ENCODE results near the gene SLCO3A1.

The SLCO3A1 gene

GRCh38 chr15:91861223-91861622, 7.7 kb downstream of the SLCO3A1 start:
- no peak for DNase-seq (ENCODE audit: low read depth in 2 of 2)

GRCh38 chr15:91862891-91863504, 9.5 kb downstream of the SLCO3A1 start:
- DNase-seq (ENCODE audit: low read depth in 2 of 2): no peak

DNA sequence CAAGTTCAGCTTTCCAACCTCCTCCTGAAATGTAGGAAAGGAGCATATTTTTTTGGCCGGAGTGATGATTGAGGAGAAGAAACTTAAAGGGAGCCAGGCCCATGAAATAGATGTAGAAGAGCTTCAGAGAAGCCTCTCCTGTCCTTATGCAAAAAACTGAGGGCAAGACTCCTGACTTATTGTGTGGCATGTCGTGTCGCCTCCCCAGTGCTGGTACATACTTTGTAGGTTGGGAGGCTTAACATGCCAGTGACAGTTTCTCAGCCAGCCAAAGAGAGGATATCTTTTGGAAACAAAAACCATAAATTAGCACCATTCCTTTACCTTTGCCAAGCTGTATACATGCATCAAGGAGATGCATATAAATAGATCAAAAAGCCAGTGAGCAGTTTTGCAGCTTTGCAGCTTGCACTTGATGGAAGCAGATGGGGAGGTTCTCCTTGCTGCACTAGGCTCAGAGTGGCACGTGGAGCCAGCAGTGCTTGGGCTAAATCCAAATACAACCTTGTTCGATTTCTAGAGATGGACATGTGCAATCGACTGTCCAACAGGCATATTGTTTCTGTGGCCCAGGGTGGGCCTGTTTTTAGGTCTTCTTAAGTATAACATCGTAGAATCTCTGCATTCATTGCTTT, 10.2 kb downstream of the SLCO3A1 start:
- no peak for DNase-seq (ENCODE audit: low read depth in 2 of 2)

GRCh38 chr15:91864664-91865063, 11.2 kb downstream of the SLCO3A1 start:
- DNase-seq (ENCODE audit: low read depth in 2 of 2): no peak

- no peak for DNase-seq (ENCODE audit: low read depth in 2 of 2)
Observed at GRCh38 chr15:91865486-91865885, 12.0 kb downstream of the SLCO3A1 start.

DNA sequence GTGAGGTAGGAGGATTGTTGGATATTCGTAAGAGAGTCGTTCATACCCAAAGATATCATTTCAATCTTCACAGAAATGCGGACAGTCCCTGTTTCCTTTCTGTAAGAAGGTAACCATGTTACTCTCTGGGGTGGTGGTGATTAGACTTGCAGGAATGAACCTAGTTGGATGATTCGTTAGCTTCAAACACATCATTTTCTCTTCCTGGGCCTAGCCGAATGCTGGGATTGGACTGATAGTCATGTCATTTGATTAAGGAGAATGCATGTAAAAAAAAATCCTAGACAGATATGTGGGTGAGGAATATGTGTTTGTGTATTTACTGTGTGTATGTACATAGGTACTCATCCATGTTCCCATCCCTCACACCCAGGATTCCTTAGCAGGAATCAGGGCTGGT, 12.4 kb downstream of the SLCO3A1 start:
- no peak for DNase-seq (ENCODE audit: low read depth in 2 of 2)

DNA sequence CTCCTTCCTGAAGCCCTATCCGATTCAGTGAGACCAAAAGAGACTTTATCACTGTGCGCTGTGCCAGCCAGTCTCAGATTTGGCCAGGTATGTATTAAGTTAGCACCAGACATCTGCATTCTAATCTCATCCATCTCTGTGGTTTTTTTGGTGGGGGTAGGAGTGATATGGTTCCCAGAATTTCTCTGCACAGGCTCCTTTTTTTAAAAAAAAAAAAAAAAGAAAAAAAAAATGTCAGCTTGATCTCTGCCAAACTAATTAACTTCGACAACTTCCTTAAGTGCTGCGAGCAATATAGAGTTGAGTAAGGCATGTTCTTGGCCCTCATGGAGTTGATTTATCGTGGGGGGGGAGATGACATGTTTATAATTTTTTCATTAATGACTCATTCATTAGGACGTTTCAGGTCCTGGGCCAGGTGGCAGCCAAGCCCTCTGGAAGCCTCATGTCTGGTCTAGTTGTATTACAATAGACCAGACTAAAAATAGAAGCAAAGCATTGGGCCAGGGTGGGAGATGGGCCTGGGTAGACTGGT, 12.9 kb downstream of the SLCO3A1 start:
- DNase-seq (ENCODE audit: low read depth in 2 of 2): no peak

DNA sequence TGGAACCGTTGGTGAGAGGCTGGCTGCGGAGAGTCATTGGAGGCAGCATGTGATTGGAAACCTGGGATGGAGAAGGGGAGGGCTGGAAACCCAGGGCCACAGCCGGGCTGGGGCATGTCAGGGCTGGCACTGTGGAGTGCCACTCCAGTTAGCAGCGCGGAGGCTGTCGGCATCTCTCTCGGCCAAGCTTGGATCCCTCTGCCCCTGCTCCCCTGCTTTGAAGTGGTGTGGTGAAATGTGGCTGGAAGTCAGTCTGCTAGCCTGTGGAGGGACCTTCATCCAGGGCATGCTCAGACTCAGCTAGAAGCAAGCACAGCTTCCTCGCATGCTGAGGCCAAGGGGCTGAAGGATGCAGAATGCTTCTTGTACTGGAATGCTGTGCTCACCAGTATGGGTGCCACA, 13.5 kb downstream of the SLCO3A1 start:
- no peak for DNase-seq (ENCODE audit: low read depth in 2 of 2)

DNA sequence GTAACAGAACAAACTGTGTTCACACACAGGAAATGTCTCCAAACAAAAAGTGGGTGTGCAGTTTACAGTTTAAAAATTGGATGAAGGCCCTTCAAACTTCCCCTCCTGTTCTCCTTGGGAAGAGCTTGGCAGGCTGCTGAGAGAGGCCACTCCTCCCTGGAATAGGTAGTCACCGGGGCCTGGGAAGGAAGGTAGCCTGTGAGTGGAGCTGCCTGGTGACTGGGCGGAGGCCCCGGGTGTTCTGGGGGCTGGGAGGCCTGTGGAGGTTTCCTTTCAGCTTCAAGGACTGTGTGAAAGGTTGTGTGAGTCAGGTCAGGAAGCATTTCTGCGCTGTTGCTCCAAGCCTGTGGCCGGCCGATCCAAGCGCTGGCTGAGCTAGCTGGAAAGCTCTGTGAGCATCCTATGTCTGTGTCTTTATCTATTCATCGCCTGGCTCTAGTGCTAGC, 14.1 kb downstream of the SLCO3A1 start:
- DNase-seq (ENCODE audit: low read depth in 2 of 2): no peak

GRCh38 chr15:91870876-91871537, 17.5 kb downstream of the SLCO3A1 start:
- DNase-seq (ENCODE audit: low read depth in 2 of 2): no peak

DNA sequence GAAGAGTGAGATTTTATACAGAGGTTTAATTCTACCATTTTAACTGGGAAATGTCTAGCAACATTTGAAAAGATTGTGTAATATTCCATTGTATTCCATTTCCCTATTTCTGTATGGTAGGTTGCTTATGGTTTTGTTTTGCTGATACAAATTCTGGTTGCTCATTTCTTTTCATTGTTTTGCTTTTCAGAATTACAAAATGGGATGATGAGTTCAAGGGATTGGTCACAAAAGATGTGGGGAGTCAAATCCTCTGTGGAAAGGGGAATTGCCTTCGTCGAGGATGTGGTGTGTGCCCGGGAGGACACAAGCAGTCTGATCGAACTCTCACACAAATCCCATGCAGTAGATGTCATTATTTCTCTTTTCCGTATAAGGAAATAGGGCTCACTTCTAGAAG, 18.3 kb downstream of the SLCO3A1 start:
- no peak for DNase-seq (ENCODE audit: low read depth in 2 of 2)

DNA sequence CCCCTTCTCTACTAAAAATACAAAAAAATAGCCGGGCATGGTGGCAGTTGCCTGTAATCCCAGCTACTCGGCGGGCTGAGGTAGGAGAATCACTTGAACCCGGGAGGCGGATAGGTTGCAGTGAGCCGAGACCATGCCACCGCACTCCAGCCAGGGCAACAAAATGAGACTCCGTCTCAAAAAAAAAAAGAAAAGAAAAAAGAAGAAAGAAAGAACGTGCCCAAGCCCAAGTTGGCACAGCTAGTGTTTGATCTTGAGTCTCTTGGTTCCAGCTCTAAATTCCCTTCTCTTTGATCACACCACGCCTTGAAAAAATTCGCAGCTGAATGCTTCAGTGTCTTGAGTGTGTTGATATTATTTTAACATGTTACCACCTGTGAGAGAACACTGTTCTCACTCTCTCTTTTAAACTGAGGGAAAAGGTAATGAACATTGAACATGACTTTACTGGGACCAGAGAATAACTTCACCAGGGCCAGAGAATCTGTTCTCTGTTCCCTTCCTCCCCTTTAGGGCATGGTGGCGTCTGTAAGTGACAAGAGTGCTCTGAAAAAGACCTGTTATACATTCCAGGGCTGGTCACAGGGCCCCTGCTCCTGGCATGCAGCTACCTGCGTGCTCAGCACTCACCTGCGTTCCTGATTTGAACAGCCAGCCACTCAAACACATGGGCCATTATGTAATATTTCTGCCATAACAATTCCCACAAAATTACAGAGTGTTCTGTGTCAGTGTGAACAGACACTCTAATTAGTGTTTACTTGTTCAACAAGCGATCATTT, 19.0 kb downstream of the SLCO3A1 start:
- no peak for DNase-seq (ENCODE audit: low read depth in 2 of 2)

- DNase-seq (ENCODE audit: low read depth in 2 of 2): no peak
Observed at GRCh38 chr15:91873138-91873536, 19.6 kb downstream of the SLCO3A1 start.

GRCh38 chr15:91874171-91874570, 20.7 kb downstream of the SLCO3A1 start:
- DNase-seq (ENCODE audit: low read depth in 2 of 2): no peak

DNA sequence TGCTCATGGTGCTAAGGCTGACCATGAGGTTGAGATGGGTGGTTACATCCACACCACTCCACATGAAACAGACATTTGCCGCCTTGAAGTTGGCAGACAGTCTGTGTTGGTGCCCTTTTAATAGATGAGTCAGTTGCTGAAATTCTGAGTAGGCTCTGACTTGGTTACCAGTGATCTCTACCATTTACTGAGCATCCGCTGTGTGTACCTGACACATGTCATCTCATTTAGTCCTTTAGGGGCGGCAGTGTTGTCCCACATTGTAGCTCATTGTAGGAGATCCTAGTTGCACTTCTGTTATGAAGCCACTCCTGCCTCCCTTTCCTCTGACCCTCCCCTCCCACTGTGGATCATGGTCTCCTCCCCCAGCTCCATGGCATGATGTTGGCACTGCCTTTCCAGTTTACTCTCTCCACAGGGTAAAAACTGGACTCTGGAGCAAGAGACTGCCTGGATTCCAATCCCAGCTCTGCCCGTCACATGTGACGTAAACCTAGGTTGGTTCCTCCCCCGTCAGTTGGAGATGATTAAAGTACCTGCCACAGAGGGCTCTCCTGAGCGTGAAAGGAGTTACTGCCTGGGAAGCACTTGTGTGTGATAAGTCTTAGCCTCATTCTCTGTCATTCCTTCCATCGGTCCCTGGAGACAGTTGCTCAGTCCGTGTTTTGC, 21.6 kb downstream of the SLCO3A1 start:
- no peak for DNase-seq (ENCODE audit: low read depth in 2 of 2)

DNA sequence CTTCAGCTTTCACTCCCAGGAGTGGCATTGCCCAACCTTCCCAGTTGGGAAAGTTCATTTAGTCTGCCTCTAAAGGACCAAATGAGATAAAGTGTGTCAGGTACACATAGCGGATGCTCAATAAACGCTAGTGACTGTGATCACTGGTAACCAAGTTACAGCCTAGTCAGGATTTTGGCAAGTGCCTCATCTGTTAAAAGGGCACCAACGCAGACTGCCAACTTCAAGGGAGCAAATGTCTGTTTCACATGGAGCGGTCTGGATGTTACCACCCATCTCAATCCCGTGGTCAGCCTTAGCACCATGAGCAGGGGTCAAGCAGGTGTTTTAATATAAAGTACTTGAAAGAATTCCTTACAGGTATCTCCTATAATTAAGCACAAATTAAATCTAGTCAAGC, 22.7 kb downstream of the SLCO3A1 start:
- DNase-seq (ENCODE audit: low read depth in 2 of 2): no peak

GRCh38 chr15:91878319-91878870, 24.9 kb downstream of the SLCO3A1 start:
- no peak for DNase-seq (ENCODE audit: low read depth in 2 of 2)

- no peak for DNase-seq (ENCODE audit: low read depth in 2 of 2)
Observed at GRCh38 chr15:91879158-91879557, 25.6 kb downstream of the SLCO3A1 start.

GRCh38 chr15:91880373-91880772, 26.9 kb downstream of the SLCO3A1 start:
- no peak for DNase-seq (ENCODE audit: low read depth in 2 of 2)

GRCh38 chr15:91881569-91882297, 28.2 kb downstream of the SLCO3A1 start:
- no peak for DNase-seq (ENCODE audit: low read depth in 2 of 2)
